OCI-LY1 (cell line): ENCODE measurements around the gene ARHGAP10.

Source experiments
- CTCF ChIP-seq: fragments of 200-600 bp; sonication (generic), shearing (Covaris generic); IDR thresholded peaks from 2 replicates; pipeline ENCODE4 v1.5.1; 2017; ENCODE audit warnings: mild to moderate bottlenecking, antibody characterized with exemption, low read length, moderate library complexity, mixed read lengths
- EZH2 ChIP-seq: fragments of 200-600 bp; sonication (generic), shearing (Covaris generic); IDR thresholded peaks from 2 replicates; pipeline ENCODE4 v1.8.0; 2017; ENCODE audit warnings: borderline replicate concordance, mixed run types, mild to moderate bottlenecking, antibody characterized with exemption, low read length, moderate library complexity, mixed read lengths

GRCh38 chr4:148006001-148006400 lies 274.1 kb downstream of the ARHGAP10 start:
- TF ChIP-seq CTCF = no peak
- no peak for TF ChIP-seq EZH2
